ENCODE results near the gene NOPCHAP1.

Gene NOPCHAP1

GRCh38 chr12:104960464-104960863, 25.7 kb upstream of the NOPCHAP1 start:
- Histone ChIP-seq H3K4me2 (ENCODE audit: low read depth, low read length, poor library complexity, severe bottlenecking) (no peak overlapping the region), H3K4me3 (ENCODE audit: low read length, poor library complexity, severe bottlenecking) (no peak overlapping the region), H3F3A (ENCODE audit: low read depth) (no peaks in the 10 kb centered on the region), H3K27me3 (ENCODE audit: insufficient read depth, low read length, poor library complexity, severe bottlenecking) (no peaks in the 10 kb centered on the region), H3K9me2 (replicated peaks; ENCODE audit: low read depth, low read length) (no peaks in the 10 kb centered on the region), H3K9me3 (ENCODE audit: insufficient read depth, low read depth, low read length) (no peaks in the 10 kb centered on the region), H3K4me1 (ENCODE audit: insufficient read depth, low read length, poor library complexity, severe bottlenecking) (peaks cover 14% of the 10 kb centered on the region), H3K79me2 (ENCODE audit: insufficient read depth, low read length) (no peaks in the 10 kb centered on the region), H2AFZ (ENCODE audit: low read length) (no peak overlapping the region), H3K36me3 (ENCODE audit: insufficient read depth, low read length) (no peaks in the 10 kb centered on the region), H3K9ac (ENCODE audit: low read depth, low read length, poor library complexity, severe bottlenecking) (no peak overlapping the region), H4K20me1 (ENCODE audit: insufficient read depth, low read length, poor library complexity, severe bottlenecking) (no peaks in the 10 kb centered on the region)
- TF ChIP-seq CTCF (conservative IDR thresholded peaks at IDR 0.05; ENCODE audit: low read length) (no peak), EZH2phosphoT487 (IDR thresholded peaks at IDR 0.05; ENCODE audit: borderline replicate concordance) (no peak)

GRCh38 chr12:104963757-104964156, 22.4 kb upstream of the NOPCHAP1 start:
- H3K4me2 ChIP-seq (ENCODE audit: low read depth, low read length, poor library complexity, severe bottlenecking): no peak overlapping the region
- no peaks in the 10 kb centered on the region for H3K9me2 ChIP-seq (replicated peaks; ENCODE audit: low read depth, low read length)
- H3K9ac ChIP-seq (ENCODE audit: low read depth, low read length, poor library complexity, severe bottlenecking): no peak overlapping the region
- no peak for TF ChIP-seq EZH2phosphoT487 (IDR thresholded peaks at IDR 0.05; ENCODE audit: borderline replicate concordance)
- TF ChIP-seq CTCF (conservative IDR thresholded peaks at IDR 0.05; ENCODE audit: low read length): no peak
- H4K20me1 ChIP-seq (ENCODE audit: insufficient read depth, low read length, poor library complexity, severe bottlenecking): no peaks in the 10 kb centered on the region
- peaks cover 4% of the 10 kb centered on the region for H3K4me1 ChIP-seq (ENCODE audit: insufficient read depth, low read length, poor library complexity, severe bottlenecking)
- no peaks in the 10 kb centered on the region for H3K9me3 ChIP-seq (ENCODE audit: insufficient read depth, low read depth, low read length)
- H3K4me3 ChIP-seq (ENCODE audit: low read length, poor library complexity, severe bottlenecking): no peak overlapping the region
- no peaks in the 10 kb centered on the region for H3K36me3 ChIP-seq (ENCODE audit: insufficient read depth, low read length)
- H3F3A ChIP-seq (ENCODE audit: low read depth): no peaks in the 10 kb centered on the region
- H3K79me2 ChIP-seq (ENCODE audit: insufficient read depth, low read length): no peaks in the 10 kb centered on the region
- no peak overlapping the region for H2AFZ ChIP-seq (ENCODE audit: low read length)
- no peaks in the 10 kb centered on the region for H3K27me3 ChIP-seq (ENCODE audit: insufficient read depth, low read length, poor library complexity, severe bottlenecking)

GRCh38 chr12:104964167-104964855, 21.8 kb upstream of the NOPCHAP1 start:
- no peak overlapping the region for H2AFZ ChIP-seq (ENCODE audit: low read length)
- no peaks in the 10 kb centered on the region for H3K36me3 ChIP-seq (ENCODE audit: insufficient read depth, low read length)
- H3K79me2 ChIP-seq (ENCODE audit: insufficient read depth, low read length): no peaks in the 10 kb centered on the region
- no peaks in the 10 kb centered on the region for H3F3A ChIP-seq (ENCODE audit: low read depth)
- H3K9ac ChIP-seq (ENCODE audit: low read depth, low read length, poor library complexity, severe bottlenecking): no peak overlapping the region
- no peaks in the 10 kb centered on the region for H4K20me1 ChIP-seq (ENCODE audit: insufficient read depth, low read length, poor library complexity, severe bottlenecking)
- no peaks in the 10 kb centered on the region for H3K27me3 ChIP-seq (ENCODE audit: insufficient read depth, low read length, poor library complexity, severe bottlenecking)
- TF ChIP-seq EZH2phosphoT487 (IDR thresholded peaks at IDR 0.05; ENCODE audit: borderline replicate concordance) (no peak), CTCF (conservative IDR thresholded peaks at IDR 0.05; ENCODE audit: low read length) (no peak)
- H3K4me1 ChIP-seq (ENCODE audit: insufficient read depth, low read length, poor library complexity, severe bottlenecking): no peaks in the 10 kb centered on the region
- no peaks in the 10 kb centered on the region for H3K9me3 ChIP-seq (ENCODE audit: insufficient read depth, low read depth, low read length)
- H3K4me2 ChIP-seq (ENCODE audit: low read depth, low read length, poor library complexity, severe bottlenecking): no peak overlapping the region
- no peaks in the 10 kb centered on the region for H3K9me2 ChIP-seq (replicated peaks; ENCODE audit: low read depth, low read length)
- H3K4me3 ChIP-seq (ENCODE audit: low read length, poor library complexity, severe bottlenecking): no peak overlapping the region
